Superior temporal gyrus (tissue), 1 donor: ENCODE measurements around the gene ZFHX3.
"Not testable (repeated sequence)": the region's sequence is repeated elsewhere in the genome, so short reads cannot be mapped to it uniquely, and the experiment has no call there.

ENCODE experiments used
- DNase-seq: peaks from one replicate; pipeline ENCODE4 v3.0.0-alpha.2; 2016; ENCODE audit errors: extremely low spot score

ZFHX3 gene

DNA sequence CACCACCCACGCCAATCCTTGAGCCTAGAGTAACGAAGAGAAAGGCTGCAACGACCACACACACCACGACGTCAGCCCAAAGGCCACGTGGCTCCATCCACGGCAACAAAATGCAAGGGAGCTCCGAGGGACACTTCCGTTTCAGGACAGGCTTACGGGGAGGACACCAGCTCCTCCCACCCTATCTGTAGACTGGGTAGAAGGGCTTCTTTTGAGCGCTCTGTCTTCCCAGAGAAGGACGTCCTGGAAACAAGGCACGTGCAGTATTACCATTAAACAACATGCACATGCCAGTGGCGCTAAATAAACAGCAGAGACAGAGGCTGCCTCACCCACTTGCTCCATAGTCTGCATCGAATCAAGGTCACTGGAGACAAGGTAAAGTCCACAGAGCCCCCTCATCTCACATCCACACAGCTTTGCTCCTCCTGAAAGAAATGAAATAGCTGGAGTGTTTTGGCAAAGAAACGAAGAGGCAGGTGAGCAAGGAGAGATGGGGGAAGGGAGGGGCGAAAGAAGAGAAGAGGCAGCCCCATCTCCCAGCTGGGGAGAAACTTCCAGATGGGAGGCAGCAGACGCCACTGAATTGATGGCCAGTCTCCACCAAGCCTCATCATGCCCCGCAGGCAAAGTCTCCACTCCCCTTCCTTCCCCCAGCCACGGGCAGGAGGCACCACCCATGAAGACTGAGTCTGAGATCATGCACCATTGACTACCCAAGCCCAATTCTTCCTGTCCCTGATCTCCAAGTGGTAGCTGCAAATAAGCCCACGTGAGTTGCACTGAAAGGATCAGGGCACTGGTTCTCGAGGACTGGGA lies 24.0 kb downstream of the ZFHX3 start:
- no peak for DNase-seq

DNA sequence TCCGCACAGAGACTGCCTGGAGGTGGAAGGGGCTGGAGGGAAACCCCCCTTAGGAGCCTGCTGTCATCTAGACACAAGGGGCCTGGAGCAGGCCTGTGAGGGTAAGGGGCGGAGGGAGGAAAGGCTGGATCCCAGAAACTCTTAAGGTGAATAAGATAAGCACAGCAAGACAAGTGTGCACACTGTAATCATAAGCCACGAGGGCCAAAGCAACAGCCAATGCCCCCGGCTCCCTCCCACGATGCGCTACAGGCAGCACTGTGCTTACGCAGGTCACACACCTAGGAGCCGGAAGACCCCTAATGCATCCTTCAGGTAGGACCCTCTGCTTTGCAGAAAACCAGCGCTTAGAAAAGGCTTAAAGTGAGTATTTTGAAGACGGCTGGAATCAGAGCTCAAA lies 24.6 kb downstream of the ZFHX3 start:
- DNase-seq: no peak

DNA sequence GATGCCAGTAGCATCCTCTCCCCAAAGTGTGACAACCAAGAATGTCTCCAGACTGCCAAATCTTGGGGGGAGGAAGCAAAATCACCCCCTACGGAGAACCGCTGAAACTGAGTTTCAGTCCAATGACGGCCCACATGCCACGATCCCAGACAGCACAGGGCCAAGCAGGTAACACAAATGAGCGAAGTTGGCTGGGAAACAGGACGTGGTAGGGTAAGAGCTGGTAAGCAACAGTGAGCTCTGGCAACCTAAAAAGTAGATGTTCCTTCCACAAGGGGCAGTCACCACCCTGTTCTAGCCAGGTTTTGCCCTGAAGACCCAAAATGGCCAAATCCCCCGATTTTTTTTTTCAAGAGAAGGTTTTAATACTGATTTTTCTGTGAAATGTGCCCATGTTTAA lies 25.4 kb downstream of the ZFHX3 start:
- DNase-seq: no peak

DNA sequence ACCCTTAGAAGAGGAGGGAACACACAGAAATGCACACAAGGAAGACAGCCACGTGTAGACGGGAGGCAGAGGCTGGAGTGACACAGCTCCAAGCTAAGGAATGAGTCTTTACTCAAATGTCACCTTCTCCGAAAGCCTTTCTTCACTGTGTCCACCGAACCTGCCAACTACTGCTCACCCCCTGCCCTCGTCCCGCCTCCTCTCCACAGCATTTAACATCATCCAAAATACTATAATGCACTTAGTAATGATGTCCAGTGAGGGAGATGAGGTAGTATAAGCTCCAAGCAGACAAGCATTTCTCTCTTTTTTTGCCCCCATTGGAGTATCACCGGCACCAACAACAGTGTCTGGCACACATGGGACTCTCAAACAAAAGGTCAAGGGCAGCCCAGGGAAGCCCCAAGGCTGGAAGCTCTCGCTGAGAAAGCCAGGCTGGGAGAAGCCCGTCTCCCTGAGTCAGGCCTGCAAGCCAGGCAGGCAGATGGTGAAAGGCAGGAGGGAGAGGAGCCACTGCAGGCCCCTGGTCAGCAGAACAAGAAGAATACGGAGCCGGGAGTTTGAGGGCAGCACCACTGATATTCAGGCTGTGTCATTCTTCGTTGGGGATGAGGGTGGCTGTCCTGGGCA lies 25.9 kb downstream of the ZFHX3 start:
- no peak for DNase-seq

DNA sequence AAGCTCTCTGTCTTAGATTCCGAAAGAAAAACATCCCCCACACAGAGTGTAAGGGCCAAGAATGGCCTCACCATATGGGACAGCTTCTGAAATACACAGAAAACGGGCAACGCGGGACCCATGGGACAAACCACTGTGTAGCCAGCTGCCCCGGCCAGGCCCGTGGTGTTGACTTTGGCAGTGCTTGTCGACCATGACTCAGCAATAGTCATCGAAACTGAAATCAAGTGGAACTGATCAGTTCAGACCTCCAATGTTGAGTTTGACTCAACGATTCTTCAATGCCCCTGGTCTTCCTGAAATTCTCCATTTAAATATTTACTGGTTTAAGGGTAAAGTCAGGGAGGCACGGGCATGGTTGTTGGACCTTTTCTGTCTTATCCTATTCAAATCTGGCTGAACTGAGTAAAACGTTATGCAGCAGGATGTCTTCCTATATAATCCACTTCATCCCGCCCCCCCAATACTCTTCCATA lies 27.5 kb downstream of the ZFHX3 start:
- DNase-seq: no peak

DNA sequence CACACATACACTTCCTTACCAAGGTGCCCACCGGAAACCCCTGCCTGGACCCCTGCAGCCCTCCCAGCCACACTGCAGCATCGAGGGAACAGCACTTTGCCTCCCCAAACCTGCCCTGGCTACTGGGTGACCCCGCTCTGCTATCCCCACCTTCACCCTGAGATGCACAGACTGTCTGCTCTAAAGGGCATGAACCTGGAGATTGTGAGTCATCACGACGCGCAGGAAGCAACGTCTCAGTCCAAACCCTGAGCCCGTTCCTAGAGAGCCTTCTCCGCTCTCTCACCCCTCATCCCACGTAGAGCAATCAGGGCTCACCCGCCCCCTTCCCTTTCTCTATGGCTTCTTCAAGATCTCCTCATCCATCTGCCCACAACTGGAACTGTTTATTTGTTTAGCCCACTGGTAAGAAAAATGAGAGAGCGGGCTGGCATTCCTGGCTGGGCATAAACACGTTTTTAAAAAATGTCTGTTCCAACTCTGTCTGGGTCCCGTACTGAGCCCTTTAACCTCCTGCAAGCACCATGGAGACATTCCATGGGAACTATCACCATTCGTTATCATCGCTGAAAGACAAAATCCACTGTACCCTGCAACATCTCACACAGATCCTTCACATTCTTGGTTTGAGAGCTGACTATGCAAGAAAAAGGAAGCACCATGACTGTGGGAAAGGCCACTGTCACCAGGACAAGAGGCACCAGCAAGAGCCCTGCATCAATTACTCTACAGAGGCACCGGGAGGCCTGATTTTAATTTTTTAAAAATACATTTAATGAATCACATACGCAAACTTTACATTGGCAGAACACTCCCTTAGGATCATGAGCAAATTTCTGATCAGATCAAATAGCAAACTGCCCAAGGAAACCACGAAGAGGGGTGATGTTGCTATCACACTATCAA lies 28.2 kb downstream of the ZFHX3 start:
- DNase-seq: no peak

DNA sequence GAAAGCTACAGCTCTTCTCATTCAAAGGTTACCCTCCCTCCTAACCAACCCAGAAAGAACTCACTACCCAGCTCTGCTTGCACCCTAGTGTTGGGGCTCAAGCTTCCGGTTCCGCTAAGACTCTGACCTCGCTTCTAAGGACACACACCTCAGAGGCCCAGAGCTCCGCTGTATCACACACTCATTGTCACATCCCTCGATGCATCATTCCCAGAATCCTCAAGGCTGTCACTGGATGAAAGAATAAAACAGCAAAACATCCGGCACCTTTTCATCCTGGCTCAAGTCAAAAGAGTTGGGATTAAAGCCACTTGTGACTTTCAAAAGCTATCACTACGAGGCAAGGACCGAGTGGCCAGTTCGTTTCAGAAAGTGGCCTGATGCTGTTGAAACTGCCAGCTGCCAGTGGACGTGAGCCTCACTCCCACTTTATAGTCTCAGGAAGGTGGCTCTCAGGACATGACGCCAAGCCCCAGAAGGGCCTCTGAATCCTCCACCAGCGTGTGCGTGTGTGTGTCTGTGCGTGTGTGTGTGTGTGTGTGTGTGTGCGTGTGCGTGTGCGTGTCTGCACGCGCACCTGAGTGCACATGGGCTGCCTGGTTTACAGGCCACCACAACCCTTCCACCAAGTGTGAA lies 29.0 kb downstream of the ZFHX3 start:
- no peak for DNase-seq

DNA sequence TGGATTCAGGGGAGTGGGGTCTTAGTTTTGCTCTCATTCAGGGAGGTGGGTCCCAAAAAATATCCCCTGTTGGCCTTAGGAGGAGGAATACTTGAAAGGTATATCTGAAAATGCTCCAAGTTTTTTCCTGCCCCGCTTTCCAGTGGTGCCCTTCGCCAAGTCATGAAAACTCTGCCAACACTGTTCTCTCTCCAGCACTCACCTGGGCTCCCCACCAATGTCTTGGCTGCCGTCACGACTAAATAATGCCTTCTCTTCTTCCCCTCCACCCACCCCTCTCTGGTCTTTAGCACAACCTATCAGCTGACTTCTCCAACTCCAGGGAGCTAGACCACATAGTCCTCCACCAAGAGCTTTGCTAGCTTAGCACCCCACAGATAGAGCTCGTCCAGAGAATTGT lies 30.6 kb downstream of the ZFHX3 start:
- no peak for DNase-seq

DNA sequence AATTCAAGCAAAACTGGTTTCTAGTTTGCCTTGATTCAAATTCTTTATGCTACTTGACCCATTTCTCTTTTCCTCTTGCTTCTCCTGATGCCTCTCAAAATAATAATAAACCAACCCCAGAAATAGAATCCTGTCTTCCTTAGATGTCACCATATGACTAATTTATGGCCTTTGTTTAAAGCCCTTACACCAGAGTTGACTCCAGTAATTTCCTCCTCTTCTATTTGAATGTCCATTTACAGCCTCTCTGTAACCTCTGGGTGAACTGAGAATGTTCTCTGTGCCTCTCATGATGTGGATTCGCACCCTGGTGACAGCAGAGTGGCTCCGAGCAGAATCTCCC lies 31.5 kb downstream of the ZFHX3 start:
- DNase-seq: no peak

DNA sequence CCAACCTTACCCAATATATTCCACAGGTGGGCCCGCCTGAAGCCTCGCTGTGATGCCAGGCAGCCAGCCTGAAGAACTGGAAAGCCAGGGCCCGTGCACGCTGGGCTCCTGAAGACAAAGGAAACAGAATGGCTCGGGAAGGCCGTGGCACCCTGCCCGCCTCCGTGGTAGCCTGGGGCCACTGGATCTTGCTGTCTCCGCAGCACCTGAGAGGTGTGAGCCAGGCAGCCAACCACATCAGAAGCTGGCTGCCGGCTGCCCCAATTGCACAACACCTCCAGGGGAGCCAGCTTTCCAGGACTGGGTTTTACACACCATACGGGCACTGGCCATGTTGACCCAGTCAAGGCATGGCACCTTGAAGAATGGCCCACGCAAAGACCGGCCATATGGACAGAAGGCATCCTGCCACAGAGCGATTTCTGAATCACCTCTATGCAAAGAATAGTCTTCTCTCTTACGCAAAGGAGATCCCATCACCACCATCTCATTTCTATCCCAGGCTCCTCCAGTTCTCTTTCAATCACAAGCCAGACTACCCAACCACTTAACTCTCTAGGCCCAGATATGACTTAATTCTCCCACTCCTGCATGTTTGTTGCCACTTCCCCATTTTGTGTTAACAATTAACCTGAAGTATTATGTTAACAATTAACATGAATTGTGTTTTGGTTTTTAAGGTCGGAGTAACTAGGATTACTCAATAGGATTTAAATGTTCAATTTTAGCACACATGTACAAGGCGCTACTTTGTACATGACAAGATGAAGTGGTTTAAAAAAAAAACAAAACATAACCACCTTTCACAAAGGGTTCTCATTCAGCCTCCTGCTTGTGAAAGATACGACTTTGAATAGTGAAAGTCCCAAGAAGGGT lies 32.1 kb downstream of the ZFHX3 start:
- DNase-seq: no peak

DNA sequence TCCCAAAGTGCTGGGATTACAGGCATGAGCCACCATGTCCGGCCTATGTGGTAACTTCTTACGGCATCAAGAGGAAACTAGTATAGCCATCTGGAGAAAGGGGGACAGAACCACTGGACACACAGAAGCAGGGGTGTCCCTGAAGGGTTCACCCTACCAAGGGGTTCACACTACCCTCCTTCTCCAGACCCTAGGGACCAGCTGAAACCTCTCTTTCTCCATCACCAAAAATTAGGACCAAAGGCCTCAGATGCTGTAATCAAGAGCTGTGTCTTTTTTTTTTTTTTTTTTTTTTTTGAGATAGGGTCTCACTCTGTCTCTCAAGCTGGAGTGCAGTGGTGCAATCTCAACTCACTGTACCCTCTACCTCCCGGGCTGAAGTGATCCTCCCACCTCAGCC lies 33.2 kb downstream of the ZFHX3 start:
- no peak for DNase-seq

DNA sequence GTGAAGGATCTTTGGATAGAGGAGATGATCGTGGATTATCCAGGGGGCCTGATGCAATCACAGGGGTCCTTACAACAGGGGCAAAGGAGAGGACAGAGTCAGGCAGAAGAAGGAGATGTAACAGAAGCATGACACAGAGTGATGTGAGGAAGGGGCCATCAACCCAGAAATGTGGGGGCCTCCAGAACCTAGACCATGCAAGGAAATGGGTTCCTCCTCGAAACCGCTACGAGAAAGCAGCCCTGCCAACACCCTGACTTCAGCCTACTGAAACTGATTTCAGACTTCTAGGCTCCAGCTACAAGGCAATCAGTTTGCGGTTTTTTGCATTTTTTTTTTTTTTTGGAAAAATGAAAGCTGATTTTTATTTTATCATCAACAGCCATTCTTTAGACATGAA lies 34.0 kb downstream of the ZFHX3 start:
- DNase-seq: no peak

DNA sequence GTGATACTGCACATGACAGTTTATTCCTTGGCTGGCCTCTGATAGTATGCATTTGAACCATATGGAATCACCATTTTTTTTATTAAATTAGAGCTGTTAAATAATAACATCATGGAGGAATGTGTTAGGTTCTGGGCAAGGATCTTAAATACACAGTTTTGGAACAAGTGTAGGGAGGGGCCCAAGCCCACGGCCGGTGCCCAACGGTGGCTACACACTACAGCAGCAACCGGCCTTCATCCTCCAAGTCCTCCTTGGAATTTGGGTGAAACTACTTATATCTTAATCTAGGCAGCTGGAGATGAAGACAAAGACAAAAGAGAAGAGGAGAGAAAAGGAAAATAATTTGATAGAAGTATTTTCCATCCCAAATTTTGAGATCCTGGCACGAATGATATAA lies 35.6 kb downstream of the ZFHX3 start:
- no peak for DNase-seq

DNA sequence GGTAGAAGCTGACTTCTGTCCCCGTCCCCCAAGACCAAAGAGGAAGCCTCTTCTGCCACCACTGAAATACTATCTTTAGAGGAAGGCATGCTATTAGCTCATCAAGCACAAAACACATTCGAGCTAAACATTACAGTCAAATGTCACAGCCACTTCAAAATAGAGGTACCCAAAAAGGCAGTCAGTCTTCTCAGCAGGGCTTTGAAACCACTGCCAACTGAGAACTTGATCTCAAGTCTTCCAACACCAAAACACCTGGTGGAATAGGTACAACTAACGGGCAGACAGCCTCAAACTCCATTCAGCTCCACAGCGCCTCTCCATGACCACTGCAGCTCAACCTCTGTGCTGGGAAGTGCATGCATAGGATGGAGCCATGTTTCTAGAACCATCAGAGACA lies 36.0 kb downstream of the ZFHX3 start:
- no peak for DNase-seq

DNA sequence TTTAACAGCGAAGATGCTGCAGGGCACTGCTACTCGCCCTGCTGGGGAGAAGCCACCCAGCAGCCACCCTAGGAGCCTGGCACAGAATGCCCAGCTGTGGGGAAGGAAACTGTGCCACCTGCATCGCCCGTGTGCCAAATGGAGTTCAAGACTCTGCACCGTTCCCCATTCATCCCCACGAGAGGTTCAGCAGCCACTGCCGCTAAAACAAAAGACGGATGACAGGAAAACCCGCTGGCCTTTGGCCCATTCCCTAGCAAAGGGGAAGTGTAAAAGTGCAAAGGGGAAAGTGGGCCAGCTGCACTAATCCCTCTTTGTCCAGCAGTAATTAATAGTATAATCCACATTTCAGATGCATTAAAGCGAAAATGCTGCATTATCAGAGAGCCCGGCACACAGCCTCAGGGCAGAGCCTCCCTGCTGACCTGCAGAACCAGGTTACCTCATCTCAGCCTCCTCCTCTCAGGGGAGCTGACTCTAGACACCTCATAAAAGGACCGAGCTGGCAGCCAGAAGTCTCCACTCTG lies 37.7 kb downstream of the ZFHX3 start:
- DNase-seq: no peak

DNA sequence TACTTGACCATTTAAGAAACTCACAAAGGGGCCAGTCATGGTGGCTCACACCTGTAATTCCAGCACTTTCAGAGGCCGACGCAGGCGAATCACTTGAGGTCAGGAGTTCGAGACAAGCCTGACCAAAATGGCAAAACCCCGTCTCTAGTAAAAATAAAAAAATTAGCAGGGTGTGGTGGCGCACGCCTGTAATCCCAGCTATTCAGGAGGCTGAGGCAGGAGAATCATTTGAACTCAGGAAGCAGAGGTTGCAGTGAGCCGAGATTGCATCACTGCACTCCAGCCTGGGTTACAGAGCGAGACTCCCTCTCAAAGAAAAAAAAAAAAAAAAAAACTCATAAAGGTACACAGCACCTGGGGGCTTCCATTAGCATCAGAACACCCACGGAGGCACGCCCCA lies 38.2 kb downstream of the ZFHX3 start:
- not testable (repeated sequence) for DNase-seq

DNA sequence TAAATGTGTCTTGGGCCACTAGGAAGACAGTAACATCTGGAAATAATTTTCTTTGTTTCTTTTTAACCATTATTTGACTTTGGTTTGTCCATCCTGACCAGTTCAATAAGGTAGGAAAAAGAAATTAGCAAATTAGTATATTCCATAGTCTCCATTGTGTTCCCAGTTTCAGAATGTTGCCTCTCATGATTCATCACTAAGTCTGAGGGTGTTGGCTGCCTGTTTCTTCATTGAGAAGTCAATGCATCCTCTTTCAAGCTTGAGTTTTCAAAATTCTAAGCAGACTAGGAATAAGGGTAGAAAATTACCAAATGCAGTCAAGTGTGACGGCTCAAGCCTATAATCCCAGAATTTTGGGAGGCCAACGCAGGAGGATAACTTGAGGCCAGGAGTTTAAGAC lies 41.9 kb downstream of the ZFHX3 start:
- no peak for DNase-seq

DNA sequence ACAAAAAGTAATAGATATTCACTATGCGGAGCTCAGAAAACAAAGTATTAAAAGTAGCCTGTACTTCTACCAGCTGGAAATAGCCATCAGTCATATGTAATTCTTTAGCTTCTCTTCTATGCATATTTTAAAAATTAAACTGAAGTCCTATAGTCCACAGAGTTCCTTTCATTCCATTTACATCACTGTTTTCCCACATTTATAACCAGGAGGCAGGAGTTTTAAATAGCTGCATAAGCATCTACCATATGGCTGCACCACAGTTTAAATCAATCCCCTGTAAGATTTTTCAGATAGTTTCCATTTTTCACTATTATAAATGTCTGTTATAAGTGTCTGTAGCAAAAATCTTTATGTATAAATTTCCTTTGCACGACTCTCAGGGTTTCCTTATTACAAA lies 45.1 kb downstream of the ZFHX3 start:
- no peak for DNase-seq

DNA sequence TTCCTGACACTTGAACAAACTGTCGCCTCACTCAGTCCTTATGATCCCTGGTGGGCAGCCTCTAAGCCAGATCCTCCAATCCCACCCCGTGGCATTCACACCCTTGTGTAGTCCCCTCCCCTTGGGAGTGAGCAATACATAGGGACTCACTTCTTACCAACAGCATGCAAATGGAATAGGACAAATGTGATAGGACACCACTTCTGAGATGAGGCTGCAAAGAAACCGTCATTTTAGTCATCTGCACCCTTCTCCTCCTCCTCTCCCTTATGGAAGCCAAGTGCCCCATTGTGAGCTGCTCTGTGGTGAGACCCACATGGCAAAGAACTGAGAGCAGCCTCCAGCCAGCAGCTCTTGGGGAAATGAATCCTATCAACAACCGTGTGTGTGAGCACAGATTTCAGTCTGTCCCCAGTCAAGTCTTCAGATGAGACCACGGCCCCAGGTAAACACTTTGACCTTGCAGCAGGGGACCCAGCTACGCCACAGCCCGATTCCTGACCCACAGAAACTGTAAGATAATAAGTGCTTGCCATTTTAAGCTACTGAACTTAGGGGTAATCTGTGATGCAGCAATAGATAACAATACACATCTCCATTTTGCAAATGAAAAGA lies 46.9 kb downstream of the ZFHX3 start:
- DNase-seq: no peak
